HG03060 (cell line): ENCODE data around the gene CYP2W1.

Experiments
- ATAC-seq: cut with Tn5 transposase; IDR thresholded peaks from one replicate; pipeline ENCODE4 v1.9.1; 2021; ENCODE audit warnings: low read depth, moderate number of reproducible peaks; ENCODE audit not compliant: unreplicated experiment

The CYP2W1 gene

DNA sequence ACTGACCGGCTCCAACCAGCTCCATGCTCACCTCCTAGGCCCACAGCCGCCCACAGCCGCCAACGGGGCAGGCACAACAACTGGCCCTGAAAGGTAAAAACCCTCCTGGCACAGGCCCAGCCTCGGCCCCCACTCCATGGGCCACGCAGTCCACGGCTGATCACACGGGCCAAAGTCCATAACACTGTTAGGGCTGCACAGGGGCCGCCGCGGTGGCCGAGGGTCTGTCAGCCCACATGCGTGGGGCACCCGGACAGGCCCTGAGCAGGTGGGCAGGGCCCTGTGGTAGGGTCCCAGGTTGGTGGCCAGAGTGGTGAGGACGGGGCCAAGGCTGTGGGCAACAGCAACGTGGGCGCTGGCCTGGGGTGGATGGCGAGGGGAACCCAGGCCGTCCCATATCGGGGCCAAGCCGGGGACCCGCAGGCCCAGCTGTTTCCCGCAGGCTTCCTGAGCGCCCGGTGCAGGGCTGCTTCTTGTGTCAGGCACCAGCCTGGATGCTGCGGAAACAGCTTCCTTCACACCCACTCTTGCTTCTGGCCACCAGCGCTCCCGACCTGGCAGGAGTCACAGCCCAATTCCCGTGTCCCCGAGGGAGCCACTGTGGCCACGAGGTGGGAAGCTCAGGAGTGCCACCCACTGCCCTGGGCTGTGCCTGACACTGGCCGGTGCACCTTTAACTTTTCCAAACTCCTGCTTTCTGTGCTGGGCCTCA, 29.2 kb downstream of the CYP2W1 start:
- no peak for ATAC-seq

DNA sequence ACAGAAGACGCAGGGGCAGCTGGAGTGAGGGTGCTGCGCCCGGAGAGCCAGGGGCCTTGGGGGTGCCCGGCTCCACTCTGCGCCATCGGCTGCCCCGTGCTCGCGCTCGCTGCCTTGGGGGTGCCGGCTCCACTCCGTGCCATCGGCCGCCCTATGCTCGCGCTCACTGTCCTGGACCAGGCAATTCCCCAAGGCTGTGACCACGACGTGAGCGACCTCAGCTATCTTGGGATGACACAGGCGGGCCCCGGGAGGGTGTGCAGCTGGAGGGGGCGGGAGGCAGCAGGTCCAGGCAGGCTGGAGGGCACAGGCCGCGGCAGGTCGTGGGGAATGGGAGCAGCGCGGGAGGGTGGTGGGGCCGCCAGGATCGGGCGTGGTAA, 29.7 kb downstream of the CYP2W1 start:
- ATAC-seq: no peak

- no peak for ATAC-seq
Measured at GRCh38 chr7:1013581-1013980, 30.6 kb downstream of the CYP2W1 start.

- ATAC-seq: no peak
Measured at GRCh38 chr7:1014681-1015080, 31.7 kb downstream of the CYP2W1 start.

DNA sequence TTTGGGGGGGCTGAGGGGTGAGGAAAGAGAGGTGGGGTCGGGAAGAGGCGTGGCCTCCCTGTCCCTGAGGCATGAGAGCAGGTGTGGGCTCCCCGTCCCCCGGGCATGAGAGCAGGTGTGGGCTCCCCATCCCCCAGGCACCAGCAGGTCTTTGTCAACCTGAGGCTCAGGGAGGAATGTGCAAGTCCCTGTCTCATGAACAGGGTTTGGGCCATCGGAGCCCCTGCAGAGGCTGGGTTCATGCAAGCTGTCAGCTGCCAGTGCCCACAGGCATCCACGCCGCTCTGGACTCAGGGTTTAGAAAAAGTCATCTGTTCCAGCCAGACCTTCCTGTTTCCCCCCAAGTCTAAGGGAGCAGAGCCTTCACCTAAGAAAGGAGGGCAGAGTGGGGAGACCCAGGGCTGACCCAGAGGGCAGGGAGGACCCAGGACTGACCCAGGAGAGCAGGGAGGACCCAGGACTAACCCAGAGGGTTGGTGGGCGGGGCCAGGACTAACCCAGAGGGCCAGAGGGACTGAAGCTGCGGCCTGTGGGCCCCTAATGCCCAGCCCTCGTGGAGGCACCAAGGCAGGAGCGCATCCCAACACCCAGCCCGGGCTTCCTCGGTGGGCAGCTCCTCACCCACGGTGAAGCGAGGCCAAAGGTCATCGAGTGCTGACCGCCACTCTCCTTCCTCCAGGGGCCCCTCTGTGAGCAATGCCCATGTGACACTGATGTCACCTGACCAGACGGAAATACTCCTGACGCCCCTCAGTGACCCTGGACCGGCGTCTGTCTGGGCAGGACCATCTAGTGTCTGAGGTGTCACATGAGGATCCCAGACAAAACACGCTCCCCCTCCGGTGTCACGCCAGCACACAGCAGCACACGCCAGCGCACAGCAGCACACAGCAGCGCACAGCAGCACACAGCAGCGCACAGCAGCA, 32.5 kb downstream of the CYP2W1 start:
- ATAC-seq: no peak

DNA sequence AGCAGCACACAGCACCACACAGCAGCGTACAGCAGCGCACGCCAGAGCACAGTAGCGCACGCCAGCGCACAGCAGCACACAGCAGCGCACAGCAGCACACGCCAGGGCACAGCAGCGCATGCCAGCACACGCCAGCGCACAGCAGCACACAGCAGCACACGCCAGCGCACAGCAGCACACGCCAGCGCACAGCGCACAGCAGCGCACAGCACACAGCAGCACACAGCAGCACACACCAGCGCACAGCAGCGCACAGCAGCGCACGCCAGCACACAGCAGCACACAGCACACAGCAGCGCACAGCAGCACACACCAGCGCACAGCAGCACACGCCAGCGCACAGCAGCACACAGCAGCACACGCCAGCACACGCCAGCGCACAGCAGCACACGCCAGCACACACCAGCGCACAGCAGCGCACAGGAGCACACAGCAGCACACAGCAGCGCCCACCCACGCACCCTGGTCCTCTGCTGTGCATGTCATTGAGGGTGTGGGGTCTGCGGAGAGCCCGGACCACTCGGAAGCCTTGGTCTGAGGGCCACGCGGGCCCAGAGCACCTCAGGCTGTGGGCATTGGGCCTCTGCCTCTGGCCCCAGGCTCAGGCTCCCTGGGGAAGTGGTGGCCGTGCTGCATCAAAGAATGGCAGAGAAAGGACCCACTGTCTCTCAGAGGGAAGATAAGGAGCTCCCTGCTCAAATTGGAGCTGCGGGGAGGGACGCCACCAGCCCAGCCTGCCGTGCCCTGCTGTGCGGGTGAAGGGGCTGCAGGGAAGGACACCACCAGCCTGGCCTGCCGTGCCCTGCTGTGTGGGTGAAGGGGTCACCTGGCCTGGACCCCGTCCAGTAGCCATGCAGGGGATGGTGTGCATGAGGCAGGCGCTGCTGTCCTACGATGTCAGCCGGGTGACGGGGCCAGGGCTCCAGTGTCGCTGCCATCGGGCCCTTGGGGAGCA, 33.9 kb downstream of the CYP2W1 start:
- ATAC-seq: no peak

DNA sequence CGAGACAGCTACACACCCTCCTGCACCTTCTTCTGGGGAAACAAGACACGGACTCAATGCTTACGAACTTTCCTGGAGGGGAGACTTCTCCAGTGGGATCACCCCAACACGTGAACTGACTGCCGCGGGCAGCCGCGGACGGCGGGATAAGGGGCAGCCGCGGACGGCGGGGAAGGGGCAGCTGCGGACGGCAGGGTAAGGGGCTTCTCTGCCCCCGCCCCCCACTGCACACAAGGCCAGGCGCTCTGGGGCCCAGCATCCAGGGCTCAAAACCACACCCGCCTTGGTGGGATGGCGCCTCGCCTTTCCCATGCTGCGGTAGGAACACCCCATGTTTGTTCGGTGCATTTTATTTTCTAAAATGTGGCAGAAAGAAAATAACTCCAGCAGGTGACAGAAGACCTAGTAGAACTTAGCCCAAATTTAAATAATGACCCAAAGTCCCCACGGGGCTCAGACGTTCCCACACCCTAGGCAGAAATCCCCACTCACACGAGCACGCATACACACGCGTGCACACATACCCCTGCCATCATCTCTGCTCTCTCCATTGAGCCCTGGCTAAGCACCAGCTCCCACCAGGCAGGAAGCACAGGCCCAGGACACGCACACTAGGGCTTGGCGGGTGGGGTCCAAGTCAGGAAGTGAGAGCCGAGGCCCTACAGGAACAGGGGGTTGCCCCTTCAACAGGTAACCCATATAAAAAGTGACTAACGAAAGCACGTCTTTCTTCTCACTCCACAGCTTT, 34.8 kb downstream of the CYP2W1 start:
- no peak for ATAC-seq

- ATAC-seq: no peak
Measured at GRCh38 chr7:1018334-1018695, 35.3 kb downstream of the CYP2W1 start.

- no peak for ATAC-seq
Measured at GRCh38 chr7:1019255-1019785, 36.3 kb downstream of the CYP2W1 start.

DNA sequence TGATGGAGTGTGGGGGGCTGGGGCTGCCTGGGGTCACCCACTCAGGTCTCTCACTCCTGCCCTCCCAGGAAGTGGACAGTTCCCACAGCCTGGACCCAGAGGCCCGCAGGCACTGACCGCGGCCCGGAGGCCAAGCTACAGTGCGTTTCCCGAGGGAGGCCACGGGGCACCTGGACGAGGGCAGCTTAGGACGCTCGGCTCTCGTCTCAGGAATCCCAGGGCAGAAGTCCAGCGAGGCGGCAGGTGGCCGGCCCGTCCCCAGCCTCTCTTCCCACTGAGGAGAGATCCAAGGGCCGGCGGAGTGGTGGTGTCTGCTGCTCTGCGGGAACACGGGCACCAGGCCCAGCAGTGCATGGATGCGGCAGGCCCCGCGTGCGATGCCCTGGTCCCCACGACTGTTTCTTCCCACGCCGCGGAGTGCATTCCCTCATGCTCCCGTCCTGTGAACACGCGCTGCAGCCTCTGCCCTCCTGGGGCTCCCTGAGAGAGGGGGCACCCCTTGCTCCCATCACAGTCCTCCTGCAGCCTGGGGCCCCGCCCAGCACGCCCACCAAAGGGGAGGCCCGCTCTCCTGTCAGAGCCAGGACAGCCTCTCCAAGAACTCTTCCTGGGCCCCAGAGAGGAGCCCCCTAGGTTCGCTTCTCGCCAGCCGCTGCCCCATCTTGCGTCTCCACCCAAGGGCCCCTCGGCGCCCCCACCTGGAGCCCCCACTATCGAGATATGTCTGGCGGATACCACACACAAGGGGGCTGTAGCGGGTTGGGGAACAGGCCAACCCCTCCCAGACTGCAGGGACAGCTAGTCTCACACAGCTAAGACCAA, 37.0 kb downstream of the CYP2W1 start:
- no peak for ATAC-seq

- ATAC-seq: no peak
Measured at GRCh38 chr7:1020849-1021251, 37.9 kb downstream of the CYP2W1 start.

GRCh38 chr7:1021366-1021765, 38.4 kb downstream of the CYP2W1 start:
- ATAC-seq: no peak

- no peak for ATAC-seq
Measured at GRCh38 chr7:1021931-1022330, 39.0 kb downstream of the CYP2W1 start.

GRCh38 chr7:1022356-1022755, 39.4 kb downstream of the CYP2W1 start:
- ATAC-seq: no peak

DNA sequence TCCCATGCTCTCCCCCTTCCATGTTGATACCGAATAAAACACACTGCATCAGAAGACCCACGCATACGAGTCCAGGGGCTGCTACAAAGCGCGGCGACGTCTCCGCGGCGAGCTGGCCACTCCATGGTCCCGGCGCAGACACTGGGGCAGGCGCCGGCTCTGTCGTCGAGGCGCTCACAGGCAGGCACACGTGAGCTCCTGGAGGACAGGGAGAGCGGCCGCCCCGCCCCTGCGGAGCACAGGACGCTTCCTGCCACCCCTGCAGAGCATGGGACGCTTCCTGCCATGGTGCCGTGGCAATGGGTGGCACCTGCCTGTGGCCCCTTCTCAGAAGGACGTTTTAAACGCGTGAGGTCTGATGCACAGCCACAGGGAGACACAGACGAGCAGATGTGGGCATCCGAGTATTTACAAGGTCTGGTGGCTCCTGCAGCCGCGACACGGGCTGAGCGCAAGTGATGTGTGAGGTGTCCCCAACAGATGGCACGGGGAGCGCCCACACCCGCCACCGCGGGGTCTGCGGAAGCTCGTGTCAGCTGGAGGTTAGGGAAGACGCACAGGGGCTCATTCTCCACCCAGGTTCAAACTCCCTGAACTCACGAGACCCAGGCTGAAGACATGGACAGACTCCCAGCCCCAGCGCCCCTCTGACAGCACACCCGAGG, 40.0 kb downstream of the CYP2W1 start:
- no peak for ATAC-seq

- ATAC-seq: peak; percentile 42
Measured at GRCh38 chr7:1024331-1024841, 41.4 kb downstream of the CYP2W1 start.

DNA sequence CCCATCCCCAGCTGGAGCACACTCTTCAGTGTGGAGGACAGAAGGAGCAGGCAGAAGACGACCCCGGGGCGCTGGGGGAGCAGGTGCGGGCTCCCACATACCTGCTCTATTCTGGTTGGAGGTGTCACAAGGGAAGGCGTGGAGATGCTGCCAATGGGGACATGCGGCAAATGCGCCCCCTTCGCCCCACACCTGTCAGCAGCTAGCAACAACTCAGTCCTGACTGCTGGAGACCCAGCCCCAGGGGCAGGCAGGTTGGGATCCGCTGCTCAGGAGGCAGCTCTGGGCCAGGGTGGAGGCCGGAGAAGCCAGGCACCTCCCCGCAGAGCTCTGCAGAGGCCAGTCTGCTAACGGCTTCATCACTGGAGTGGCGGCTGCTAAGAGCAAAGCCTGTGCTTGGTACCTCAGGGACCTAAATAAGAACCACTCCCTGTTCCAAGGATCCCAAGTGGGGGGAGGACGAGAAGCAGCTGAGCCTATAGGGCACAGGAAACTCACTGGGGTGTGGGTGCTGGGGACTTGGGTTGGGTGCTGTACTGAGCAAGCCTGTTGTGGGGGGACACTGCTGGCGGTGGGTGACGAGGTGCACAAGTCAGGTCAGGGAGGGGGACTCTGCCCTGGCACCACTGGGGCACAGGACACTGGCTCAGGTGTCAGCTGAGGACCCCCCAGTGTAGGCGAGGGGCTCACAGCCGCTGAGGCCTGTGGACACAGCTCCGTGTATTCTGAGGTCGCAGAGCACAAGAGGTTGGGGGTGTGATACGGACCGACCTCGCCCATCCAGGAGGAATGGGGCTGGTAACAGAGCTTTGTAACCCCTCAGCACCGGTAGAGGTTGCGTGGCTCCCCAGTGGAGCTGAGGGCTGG, 42.1 kb downstream of the CYP2W1 start:
- ATAC-seq: no peak
